DMS79 (cell line): Measurements from ENCODE around the gene NLRP10.

Experiments
- DNase-seq: peaks from one replicate; lab custom pipeline; 2025; lab: John Stamatoyannopoulos, UW

The NLRP10 gene

GRCh38 chr11:7973011-7973410 lies 7.8 kb upstream of the NLRP10 start:
- DNase-seq = no peak

DNA sequence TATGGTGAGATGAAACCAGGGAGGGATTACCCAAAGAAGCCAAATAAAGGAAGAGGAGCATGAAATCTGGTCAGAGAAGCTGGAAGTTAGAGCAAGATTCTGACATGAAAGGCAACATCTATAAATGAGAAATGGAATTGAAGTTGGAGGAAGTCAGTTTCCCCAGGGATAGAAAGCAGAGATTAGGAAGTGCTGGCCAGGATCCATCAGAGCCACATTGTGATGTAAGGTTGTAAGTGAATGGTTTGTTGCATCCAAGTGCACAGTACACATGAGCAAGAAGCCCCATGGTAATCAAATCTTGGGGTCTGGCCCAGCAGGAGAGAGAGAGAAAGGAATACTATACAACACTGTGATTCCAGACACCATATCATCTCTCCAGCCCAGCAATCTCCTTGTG lies 6.6 kb upstream of the NLRP10 start:
- DNase-seq = no peak

DNA sequence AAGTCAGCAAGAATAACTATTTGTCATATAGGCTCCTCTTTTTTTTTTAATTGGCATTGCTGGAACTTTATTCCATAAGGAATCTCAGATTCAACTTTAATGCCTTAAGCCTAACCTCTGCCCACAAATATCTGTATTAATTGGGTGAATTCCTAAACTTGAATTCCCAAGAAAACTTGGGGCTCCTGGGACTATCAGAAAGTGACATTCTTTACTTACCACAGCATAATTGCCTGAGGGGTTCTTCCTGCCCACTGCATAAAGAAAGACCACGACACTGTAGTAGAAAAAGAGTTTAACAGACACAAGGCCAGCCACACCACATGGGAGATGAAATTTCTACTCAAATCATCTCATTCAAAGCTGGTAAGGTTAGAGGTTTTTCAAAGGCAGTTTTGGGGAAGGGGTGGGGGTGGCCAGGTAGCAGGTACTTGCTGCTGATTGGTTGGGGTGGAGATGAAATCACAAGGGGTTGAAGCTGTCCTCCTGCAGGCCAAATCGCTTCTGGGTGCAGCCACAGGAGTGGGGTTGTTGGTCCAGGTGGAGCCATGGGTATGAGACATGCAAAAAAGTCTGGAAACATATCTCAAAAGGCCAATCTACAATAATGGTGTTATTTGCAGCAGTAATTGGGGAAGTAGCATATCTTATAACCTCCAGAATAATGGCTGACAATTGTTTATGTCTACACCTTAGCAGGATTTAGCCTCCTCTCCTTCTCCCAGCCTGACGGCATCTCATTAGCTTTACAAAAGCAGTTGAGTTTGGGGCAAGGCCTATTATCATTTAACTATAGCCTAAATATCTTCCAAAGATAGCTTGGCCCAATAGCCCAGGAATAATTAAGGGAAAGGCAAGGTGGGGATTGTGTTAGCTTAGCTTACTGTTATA lies 4.8 kb upstream of the NLRP10 start:
- DNase-seq = no peak

DNA sequence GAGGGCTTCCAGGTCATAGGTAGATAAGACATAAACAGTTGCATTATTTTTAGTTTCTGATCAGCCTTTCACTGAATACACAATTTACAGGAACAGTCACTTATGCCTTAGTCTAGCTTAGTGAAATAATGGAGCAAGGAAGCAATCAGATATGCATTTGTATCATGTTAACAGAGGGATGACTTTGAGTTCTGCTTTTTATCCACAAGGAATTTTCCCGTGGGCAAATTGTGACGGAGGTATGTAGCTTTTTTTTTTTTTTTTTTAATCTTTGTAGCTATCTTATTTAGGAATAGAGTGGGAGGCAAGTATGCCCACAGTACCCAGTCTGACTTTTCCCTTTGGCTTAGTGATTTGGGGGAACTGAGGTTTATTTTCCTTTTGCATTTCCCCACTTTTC lies 3.4 kb upstream of the NLRP10 start:
- no peak for DNase-seq

- DNase-seq = no peak
These were observed 2.6 kb upstream of the NLRP10 start for GRCh38 chr11:7967826-7968225.

DNA sequence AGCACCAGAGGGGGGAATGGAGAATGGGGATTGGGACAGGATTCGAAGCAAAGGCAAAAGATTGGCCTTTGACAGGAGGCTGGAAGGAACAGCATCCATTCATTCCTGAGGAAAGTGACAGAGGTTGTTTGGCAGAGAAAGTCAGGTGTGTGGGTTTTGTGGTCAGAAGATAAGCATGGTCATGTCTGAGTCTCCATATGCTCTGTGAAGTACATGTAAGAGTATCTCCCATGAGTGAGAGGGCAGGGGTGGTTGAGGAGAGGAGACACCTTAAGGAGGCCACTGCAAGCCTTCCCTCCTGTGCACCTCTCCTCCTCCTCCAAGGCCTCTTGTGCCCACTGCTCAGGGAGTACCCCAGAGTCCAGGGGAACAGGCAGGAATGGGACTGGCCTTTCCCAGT lies 1.9 kb upstream of the NLRP10 start:
- DNase-seq = no peak

DNA sequence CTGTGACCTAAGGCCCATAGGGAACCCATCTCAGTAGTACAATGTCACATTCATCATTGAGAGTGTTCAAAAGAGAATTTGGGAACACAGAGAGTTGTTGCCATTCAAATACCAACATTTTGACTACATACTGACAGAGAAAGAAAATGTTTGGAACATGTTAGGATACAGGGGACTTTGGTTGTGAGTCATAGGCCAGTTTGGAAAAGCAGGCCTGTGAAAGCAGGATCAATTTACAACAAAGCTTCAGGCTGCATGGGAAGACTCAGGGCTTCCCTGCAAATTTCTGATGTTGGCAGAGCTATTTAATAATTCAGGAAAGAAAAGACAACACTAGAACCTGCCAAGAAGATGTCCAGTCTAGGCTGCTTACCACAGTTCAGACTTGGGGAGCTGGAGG lies 374 bp downstream of the NLRP10 start:
- DNase-seq = no peak

DNA sequence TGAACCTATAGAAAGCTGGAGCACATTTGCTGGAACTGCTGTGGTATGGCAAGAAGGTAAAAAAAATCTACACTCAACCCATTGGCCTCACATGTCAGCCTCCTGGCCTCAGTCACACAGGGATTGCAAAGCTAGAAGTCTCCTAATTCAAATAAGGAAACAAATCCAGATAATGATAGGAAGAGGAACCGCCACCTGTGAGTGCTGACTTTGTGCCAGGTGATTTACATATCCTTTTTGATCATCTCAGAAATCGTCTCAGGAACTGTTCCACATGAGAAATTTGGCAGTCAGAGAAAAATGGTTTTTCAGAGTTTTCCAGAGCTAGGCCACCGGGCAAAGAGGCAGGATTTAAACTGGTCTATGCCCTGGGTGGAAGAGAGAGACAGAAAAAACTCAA lies 986 bp downstream of the NLRP10 start:
- DNase-seq = no peak

GRCh38 chr11:7955191-7955590 lies 10.1 kb downstream of the NLRP10 start:
- no peak for DNase-seq

DNA sequence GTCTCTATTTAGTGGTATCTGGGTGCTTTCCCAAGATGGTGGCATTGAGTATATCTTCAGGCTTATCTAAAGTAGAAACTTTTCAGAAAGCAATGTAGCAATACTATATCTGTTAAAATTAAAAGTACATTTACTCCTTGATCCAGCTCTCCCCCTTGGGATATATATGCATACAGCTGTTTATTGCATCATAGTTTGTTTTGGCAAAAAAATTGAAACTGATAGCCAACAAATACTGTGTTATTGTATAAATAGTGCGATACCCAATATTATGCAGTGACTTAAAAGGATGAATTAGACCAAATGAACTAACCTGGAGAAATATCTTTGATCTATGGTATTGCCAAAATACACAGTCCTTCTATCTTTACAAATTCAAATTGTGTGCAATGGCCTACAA lies 15.3 kb downstream of the NLRP10 start:
- no peak for DNase-seq

DNA sequence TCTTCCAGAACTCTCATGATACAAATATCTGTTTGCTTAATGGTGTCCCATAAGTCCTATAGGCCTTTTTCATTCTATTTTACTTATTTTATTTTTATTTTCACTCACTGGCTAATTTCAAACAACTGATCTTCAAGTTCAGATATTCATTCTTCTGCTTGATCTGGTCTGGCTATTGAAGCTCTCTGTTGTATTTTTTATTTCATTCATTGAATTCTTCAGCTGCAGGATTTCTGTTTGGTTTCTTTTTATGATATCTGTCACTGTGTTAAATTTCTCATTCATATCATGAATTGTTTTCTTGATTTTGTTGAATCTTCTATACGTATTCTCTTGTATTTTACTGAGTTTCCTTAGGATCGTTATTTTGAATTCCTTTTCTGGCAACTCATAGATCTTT lies 21.1 kb downstream of the NLRP10 start:
- DNase-seq = no peak

DNA sequence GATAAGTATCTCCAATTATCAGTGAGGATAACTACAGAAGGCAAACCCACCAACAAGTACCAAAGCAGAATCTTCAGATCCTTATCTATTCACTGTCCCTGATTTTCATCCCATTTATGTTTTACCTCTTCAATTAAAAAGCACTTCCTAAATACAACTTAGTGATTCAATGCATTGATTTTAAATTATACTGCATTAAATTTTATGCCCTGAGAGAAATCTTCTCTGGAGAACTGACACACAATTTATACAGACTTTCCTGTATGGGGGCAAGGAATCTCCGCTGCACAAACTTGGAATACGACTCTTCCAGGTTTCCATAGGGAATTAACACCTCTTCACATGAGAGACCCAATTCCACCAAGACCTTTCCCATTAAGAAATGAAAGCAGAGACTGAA lies 23.6 kb downstream of the NLRP10 start, which contains the start of gene OR10A3:
Gene OR10A3, minus strand, starts transcription at position 101 of the 400 bp plus-strand sequence. CDS start 2,188 bp downstream, outside the sequence.
- no peak for DNase-seq

DNA sequence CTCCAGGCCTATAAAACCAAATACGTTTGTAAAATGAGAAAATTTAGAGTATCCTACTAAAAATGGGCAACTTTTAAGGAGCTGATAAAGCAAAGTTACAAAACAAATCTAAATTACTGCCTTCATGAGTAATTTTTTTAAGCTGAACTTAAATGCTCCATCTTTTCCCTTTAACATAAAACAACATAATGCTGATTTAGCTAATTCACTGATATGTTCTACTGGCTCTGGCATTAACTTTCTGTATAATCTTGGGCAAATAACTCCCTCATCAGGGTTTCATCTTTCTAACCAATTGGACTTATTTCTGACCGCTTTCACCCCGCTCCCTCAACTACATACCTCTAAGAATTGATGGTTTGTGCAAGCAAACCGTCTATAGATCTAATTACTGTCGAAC lies 24.1 kb downstream of the NLRP10 start:
- no peak for DNase-seq

DNA sequence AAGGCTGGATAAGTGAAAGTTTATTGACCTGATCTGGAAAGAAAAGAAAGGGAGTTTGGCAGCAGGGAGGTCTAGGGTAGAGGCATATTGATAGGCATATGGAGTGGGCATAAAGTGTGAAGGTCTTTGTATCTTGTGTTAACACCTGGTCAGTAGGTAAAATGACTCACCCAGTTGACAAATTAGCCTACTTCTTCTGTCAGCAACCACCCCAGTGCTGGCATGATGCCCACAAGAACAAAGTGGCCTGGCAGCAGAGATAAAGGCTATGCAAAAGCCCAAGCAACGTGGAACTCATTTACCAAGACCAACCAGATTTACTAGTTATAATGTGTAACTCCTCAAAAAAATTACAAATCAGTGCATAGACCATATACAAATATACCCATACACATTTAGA lies 28.6 kb downstream of the NLRP10 start:
- DNase-seq = no peak

GRCh38 chr11:7931168-7931567 lies 34.1 kb downstream of the NLRP10 start, which contains the start of gene OR10A6:
TSS of gene OR10A6 (minus strand) at chr11:7931268. CDS start at chr11:7928662, 2,606 bp downstream.
- DNase-seq = no peak

DNA sequence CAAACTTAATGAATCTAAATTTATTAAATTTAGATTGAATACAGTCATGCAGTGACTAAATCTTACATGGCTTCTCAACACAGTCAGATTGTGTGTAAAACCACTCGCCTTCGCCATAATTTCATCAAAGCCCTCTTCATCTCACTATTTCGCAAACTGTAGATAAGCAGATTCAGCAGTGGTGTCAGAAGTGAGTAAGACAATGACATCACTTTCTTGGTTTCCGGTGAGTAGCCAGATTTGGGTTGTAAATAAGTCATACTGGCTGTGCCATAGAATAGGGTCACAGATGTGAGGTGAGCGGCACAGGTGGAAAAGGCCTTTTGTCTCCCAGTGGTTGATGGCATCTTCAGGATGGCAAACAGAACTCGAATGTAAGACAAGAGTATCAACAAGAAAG lies 37.6 kb downstream of the NLRP10 start:
- DNase-seq = no peak

DNA sequence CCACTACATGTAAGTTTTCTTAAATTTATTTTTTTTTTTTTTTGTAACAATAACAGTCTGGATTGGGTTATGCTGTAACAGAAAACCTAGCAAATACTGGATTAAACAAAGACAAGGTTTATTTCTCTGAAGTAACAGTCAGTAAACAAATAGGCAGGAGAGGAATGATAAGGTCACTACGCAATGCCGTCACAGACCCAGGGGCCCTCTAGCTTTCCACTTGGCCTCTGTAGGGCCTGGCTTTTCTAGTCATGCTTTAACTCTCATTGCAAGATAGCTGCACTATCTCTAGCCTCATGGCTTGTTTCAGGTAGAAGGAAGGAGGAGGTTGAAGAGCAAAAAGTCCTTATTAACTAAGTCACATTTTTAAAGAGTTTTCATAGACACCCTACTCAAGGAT lies 40.7 kb downstream of the NLRP10 start:
- DNase-seq = no peak

- DNase-seq = no peak
These were observed 47.1 kb downstream of the NLRP10 start for GRCh38 chr11:7918141-7918540.
